K562 (cell line): ENCODE measurements around the gene CFHR4. TPM values are rescaled to one million over a fixed set of nuclear protein-coding genes. Genes with fewer than 3 reads are reported as not detected.
"Not testable (repeated sequence)": the region's sequence is repeated elsewhere in the genome, so short reads cannot be mapped to it uniquely, and the experiment has no call there.

ENCODE experiments used
- ATAC-seq: fragments of 200-7000 bp; cut with Tn5 transposase; 3 replicates; pipeline ENCODE4 v1.9.1; 2020; ENCODE audit warnings: moderate library complexity
- BruUV-seq: library from RNA; stranded (reverse); fragments of 400-500 nt; replicated peaks from 2 replicates; lab custom pipeline; 2021; lab: Mats Ljungman, UMichigan
- CTCF ChIA-PET: fragments of 300-600 bp; formaldehyde crosslinking; extraction: SDS; loops from one replicate; lab custom pipeline; 2021; ENCODE audit warnings: low intra/inter-chr PET ratio; lab: Yijun Ruan, JAX
- POLR2A ChIA-PET: fragments of 300-600, 350-650 bp; sonication (Branson Sonifier 250); formaldehyde crosslinking; extraction: SDS; loops from one replicate; lab custom pipeline; 2021; ENCODE audit warnings: antibody characterized with exemption, inconsistent platforms; lab: Yijun Ruan, JAX
- DNase-seq, 4 experiments: peaks; one replicate each; pipeline versions ENCODE4 v3.0.0 to v3.0.0-alpha.2; 2011 to 2018; ENCODE audit warnings: low spot score in 3 of 4, mixed read lengths in 3 of 4; ENCODE audit errors: extremely low read depth in 1 of 4
- FAIRE-seq: peaks from 2 replicates; lab custom pipeline; 2011; peaks lifted over from hg19 to GRCh38; lab: Jason Lieb, UNC
- H2AFZ ChIP-seq: 2 replicates; pipeline ENCODE4 v1.6.0; 2011; ENCODE audit warnings: low read depth, low read length, control low read depth, inconsistent platforms
- H3K27ac ChIP-seq: fragments of 200-600 bp; 3 replicates; pipeline ENCODE4 v1.8.0; 2011; ENCODE audit warnings: low read depth, mild to moderate bottlenecking, control low read depth, inconsistent platforms, low read length, moderate library complexity, mixed read lengths; ENCODE audit errors: extremely low read depth
- H3K27me3 ChIP-seq, 2 experiments: fragments of 300-600 bp in 1 of 2; 2 replicates in 1 of 2; 3 replicates in 1 of 2; pipeline versions ENCODE4 v1.6.0 to v1.8.0; 2011; ENCODE audit warnings: inconsistent platforms in 2 of 2, low read length in 2 of 2, mild to moderate bottlenecking in 1 of 2, mixed read lengths in 1 of 2, moderate library complexity in 1 of 2; ENCODE audit not compliant: control insufficient read depth in 2 of 2, insufficient read depth in 2 of 2
- H3K36me3 ChIP-seq: fragments of 300-600 bp; 3 replicates; pipeline ENCODE4 v1.8.0; 2011; ENCODE audit warnings: mild to moderate bottlenecking, low read length, inconsistent platforms; ENCODE audit not compliant: control insufficient read depth, insufficient read depth
- H3K4me1 ChIP-seq, 2 experiments: fragments of 200-600 bp in 1 of 2; replicated peaks in 1 of 2; 2 replicates in 1 of 2; 3 replicates in 1 of 2; pipeline versions ENCODE4 v1.5.1 to v1.8.0; 2011; ENCODE audit warnings: inconsistent platforms in 2 of 2, low read length in 2 of 2, mild to moderate bottlenecking in 1 of 2, mixed read lengths in 1 of 2, moderate library complexity in 1 of 2; ENCODE audit not compliant: control insufficient read depth in 2 of 2, insufficient read depth in 2 of 2
- H3K4me2 ChIP-seq: 2 replicates; pipeline ENCODE4 v1.6.1; 2011; ENCODE audit warnings: low read length, control low read depth, inconsistent platforms, mixed read lengths; ENCODE audit not compliant: insufficient read depth
- H3K4me3 ChIP-seq: fragments of 200-600 bp; sonication (generic), shearing (Covaris generic); 2 replicates; pipeline ENCODE4 v1.5.1; 2016; ENCODE audit warnings: control low read depth, inconsistent platforms
- H3K79me2 ChIP-seq: fragments of 200-600 bp; 3 replicates; pipeline ENCODE4 v1.8.0; 2011; ENCODE audit warnings: low read length, inconsistent platforms; ENCODE audit not compliant: control insufficient read depth, insufficient read depth
- H3K9ac ChIP-seq, 2 experiments: 2 replicates each; pipeline versions ENCODE4 v1.6.0 to v1.6.1; 2011; ENCODE audit warnings: low read depth in 2 of 2, low read length in 2 of 2, control low read depth in 1 of 2, inconsistent platforms in 1 of 2, mild to moderate bottlenecking in 1 of 2, mixed read lengths in 1 of 2; ENCODE audit not compliant: insufficient read depth in 1 of 2
- H3K9me1 ChIP-seq: one replicate; pipeline ENCODE4 v1.6.0; 2011; ENCODE audit warnings: inconsistent platforms, mild to moderate bottlenecking, low read length, moderate library complexity; ENCODE audit not compliant: control insufficient read depth, insufficient read depth
- H3K9me3 ChIP-seq: replicated peaks from 2 replicates; pipeline ENCODE4 v1.5.1; 2011; ENCODE audit warnings: low read depth, low read length, inconsistent platforms; ENCODE audit not compliant: control insufficient read depth, insufficient read depth
- H4K20me1 ChIP-seq: replicated peaks from 2 replicates; pipeline ENCODE4 v1.6.1; 2011; ENCODE audit warnings: low read length, inconsistent platforms, mixed read lengths; ENCODE audit not compliant: control insufficient read depth, insufficient read depth
- BMI1 ChIP-seq: fragments of 150-350 bp; IDR thresholded peaks from 2 replicates; pipeline ENCODE4 v1.6.1; 2014; ENCODE audit warnings: low read length
- EZH2 ChIP-seq: IDR thresholded peaks from 2 replicates; pipeline ENCODE4 v1.6.1; 2012; ENCODE audit warnings: low read depth, mild to moderate bottlenecking, inconsistent platforms, low read length, borderline replicate concordance
- GABPB1 ChIP-seq: sonication (generic); formaldehyde crosslinking; IDR thresholded peaks from 2 replicates; pipeline ENCODE4 v1.8.0; 2022; ENCODE audit warnings: mild to moderate bottlenecking, missing genetic modification reagents
- GTF2A2 ChIP-seq: IDR thresholded peaks from 2 replicates; pipeline ENCODE4 v1.6.1; 2016; ENCODE audit warnings: mild to moderate bottlenecking, missing genetic modification characterization, missing compliant biosample characterization
- GTF2E2 ChIP-seq: fragments of 200-800 bp; sonication (Bioruptor generic); IDR thresholded peaks from 2 replicates; pipeline ENCODE4 v1.6.1; 2016; ENCODE audit warnings: missing genetic modification characterization, missing compliant biosample characterization
- MYNN ChIP-seq, 2 experiments: sonication (generic); formaldehyde crosslinking in 1 of 2; IDR thresholded peaks; 2 replicates each; pipeline versions ENCODE4 v1.5.0 to v1.6.1; 2016 to 2020; ENCODE audit warnings: antibody characterized with exemption in 1 of 2, missing genetic modification reagents in 1 of 2
- RBM34 ChIP-seq: fragments of 200-400 bp; formaldehyde crosslinking; IDR thresholded peaks from 2 replicates; pipeline ENCODE4 v1.6.1; 2018; ENCODE audit warnings: low read length, borderline replicate concordance; ENCODE audit not compliant: insufficient read depth
- SPI1 ChIP-seq: IDR thresholded peaks from 2 replicates; pipeline ENCODE4 v1.6.1; 2011; ENCODE audit warnings: low read depth, low read length, control low read depth, borderline replicate concordance
- WGBS: fragments of 100-300 bp; shearing (Covaris generic); methylation state at CpG from one replicate; pipeline ENCODE4 v1.1.6; 2016; ENCODE audit warnings: low coverage, mixed read lengths; ENCODE audit not compliant: insufficient coverage; ENCODE audit errors: missing lambda C conversion rate; 5-methylcytosine and 5-hydroxymethylcytosine counted together
- in situ Hi-C: fragments of 300-500 bp; cut with MboI; formaldehyde crosslinking; loops from 4 replicates; pipeline ENCODE4 v1.15.0; 2018; ENCODE audit warnings: inconsistent platforms, mixed read lengths
- intact Hi-C: fragments of 100-400 bp; cut with micrococcal nuclease; formaldehyde crosslinking; loops from 2 replicates; pipeline ENCODE4 v1.14.2; 2022
- polyA plus RNA-seq, 8 experiments: library from polyadenylated mRNA; depleted of rRNA in 4 of 8; stranded (reverse) in 5 of 8; unstranded in 3 of 8; fragments of >200 nt; fragmentation: Nextera tagmentation in 2 of 8; fragmentation: Illumina TruSeq in 1 of 8; extraction: Ambion mirVana in 2 of 8; extraction: Trizol in 1 of 8; gene quantifications; 2 replicates each; pipeline versions ENCODE4 v1.2.1 to v1.2.3, GENCODE V29; 2011 to 2014; ENCODE audit warnings: inconsistent platforms in 1 of 8, missing spikeins in 1 of 8
- total RNA-seq, 7 experiments: library from RNA; depleted of rRNA in 6 of 7; stranded (reverse); fragments of >200 nt in 6 of 7; fragmentation: Illumina TruSeq in 2 of 7; extraction: Trizol in 2 of 7; gene quantifications; 2 replicates each; pipeline versions ENCODE4 v1.2.1 to v1.2.3, GENCODE V29; 2011 to 2021; ENCODE audit warnings: low replicate concordance in 1 of 7
- TF ChIP-seq, protein P1 (sequence below): fragments of 450-650 bp; formaldehyde crosslinking; IDR thresholded peaks from 2 replicates; pipeline ENCODE4 v1.4.0; 2020; ENCODE audit warnings: mild to moderate bottlenecking, moderate library complexity

CFHR4 gene
- total and polyA plus RNA-seq, 9 of the 15 experiments (the other 6 are each of a cell fraction or from before 2014, with no cell fraction given): 0.04 to 0.13 TPM; not detected in 7

DNA sequence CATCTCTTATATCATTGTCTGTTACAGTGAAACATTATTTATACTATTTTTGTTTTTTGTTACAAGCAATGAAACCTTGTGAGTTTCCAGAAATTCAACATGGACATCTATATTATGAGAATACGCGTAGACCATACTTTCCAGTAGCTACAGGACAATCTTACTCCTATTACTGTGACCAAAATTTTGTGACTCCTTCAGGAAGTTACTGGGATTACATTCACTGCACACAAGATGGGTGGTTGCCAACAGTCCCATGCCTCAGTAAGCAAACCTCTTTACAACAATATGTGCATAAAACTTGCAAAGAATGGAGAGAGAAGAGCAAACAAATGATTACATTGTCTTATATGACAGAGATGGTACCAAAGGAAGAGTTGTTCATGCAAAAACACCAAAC lies 22.4 kb downstream of the CFHR4 start:
- Histone ChIP-seq H3K27me3 (no peaks in the 10 kb centered on the region), H3K4me3 (no peak overlapping the region), H3K9ac (no peak overlapping the region), H3K9me1 (no peaks in the 10 kb centered on the region), H3K4me2 (no peak overlapping the region), H3K9me3 (no peaks in the 10 kb centered on the region), H4K20me1 (no peaks in the 10 kb centered on the region), H2AFZ (no peak overlapping the region)
- WGBS: 61% methylated on average over 2 of the region's 2 CpGs
- CTCF ChIA-PET: no interaction called here
- POLR2A ChIA-PET: no interaction called here
- intact Hi-C loops: no loop called here
- TF ChIP-seq EZH2 (no peak), SPI1 (no peak), GTF2A2 (tag) (no peak), RBM34 (no peak), GTF2E2 (tag) (no peak), MYNN (IDR thresholded peaks at IDR 0.05) (no peak), MYNN (CRISPR knock-in tag; IDR thresholded peaks at IDR 0.05) (no peak), BMI1 (no peak), GABPB1 (CRISPR knock-in tag) (no peak)
- TF ChIP-seq, protein P1, sequence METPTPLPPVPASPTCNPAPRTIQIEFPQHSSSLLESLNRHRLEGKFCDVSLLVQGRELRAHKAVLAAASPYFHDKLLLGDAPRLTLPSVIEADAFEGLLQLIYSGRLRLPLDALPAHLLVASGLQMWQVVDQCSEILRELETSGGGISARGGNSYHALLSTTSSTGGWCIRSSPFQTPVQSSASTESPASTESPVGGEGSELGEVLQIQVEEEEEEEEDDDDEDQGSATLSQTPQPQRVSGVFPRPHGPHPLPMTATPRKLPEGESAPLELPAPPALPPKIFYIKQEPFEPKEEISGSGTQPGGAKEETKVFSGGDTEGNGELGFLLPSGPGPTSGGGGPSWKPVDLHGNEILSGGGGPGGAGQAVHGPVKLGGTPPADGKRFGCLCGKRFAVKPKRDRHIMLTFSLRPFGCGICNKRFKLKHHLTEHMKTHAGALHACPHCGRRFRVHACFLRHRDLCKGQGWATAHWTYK (CRISPR knock-in tag): no peak
- TF ChIP-seq, all 486 proteins: peak for 0
- DNase-seq (no peak), ATAC-seq (peak; percentile 60), FAIRE-seq (no peak)
- Histone ChIP-seq H3K36me3 (no peaks in the 10 kb centered on the region), H3K79me2 (no peaks in the 10 kb centered on the region), H3K4me1 (no peaks in the 10 kb centered on the region), H3K27ac (no peak overlapping the region)
- no TSS peak for BruUV-seq
- in situ Hi-C loops: no loop called here

DNA sequence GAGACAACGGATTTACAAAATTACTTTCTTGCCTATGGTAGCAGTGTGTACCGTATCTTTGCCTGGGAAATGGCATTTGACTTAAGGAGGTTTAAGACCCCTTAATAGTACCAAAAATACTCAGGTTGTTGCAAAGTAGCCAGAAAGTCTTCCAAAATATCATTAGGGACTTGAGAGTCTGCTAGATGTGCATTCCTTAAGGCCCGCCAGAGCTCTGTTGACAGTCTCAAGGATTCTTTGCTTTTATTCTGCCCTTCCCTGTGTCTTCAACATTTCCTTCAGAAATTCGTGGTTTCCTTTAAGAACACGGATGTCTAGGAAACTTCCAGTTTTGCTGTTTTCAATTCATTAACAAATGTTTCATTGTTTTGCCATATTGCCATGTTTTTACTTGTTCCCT lies 24.4 kb downstream of the CFHR4 start:
- BruUV-seq, H3K9ac ChIP-seq, H4K20me1 ChIP-seq, CTCF ChIA-PET, H3K9me1 ChIP-seq, H3K27me3 ChIP-seq, H2AFZ ChIP-seq, H3K27ac ChIP-seq, POLR2A ChIA-PET, DNase-seq, H3K4me2 ChIP-seq, intact Hi-C loops, H3K36me3 ChIP-seq, H3K4me1 ChIP-seq, H3K79me2 ChIP-seq, FAIRE-seq, H3K9me3 ChIP-seq, H3K4me3 ChIP-seq, in situ Hi-C loops, ATAC-seq: not testable (repeated sequence)
- 49% methylated on average over 4 of the region's 5 CpGs for WGBS

DNA sequence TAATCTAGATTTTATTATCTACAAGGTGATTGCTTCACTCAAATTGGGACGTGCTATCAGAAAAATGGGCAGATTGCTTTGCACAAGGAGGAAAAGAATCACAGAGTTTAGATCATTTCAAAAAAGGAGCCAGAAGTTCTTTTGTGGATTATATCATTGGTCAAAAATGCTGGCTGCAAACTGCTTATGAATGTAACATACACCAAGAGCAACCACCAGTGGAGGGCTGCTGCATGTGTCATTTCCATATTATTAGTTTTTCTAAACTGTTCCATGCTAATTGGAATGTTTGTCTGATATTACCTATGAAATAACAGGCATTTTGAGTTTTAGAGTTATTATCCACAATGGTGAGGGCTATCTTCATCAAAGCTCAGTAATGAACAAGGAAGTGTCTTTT lies 39.0 kb downstream of the CFHR4 start:
- FAIRE-seq, H3K27me3 ChIP-seq, in situ Hi-C loops, H3K79me2 ChIP-seq, H3K9me1 ChIP-seq, H3K36me3 ChIP-seq, H3K27ac ChIP-seq, CTCF ChIA-PET, H4K20me1 ChIP-seq, ATAC-seq, DNase-seq, H3K9me3 ChIP-seq, BruUV-seq, POLR2A ChIA-PET, H3K4me3 ChIP-seq, intact Hi-C loops, H2AFZ ChIP-seq, H3K4me2 ChIP-seq, H3K9ac ChIP-seq, H3K4me1 ChIP-seq: not testable (repeated sequence)
- WGBS: 53% methylated on average over 1 of the region's 1 CpG
